Adrenal gland (tissue), 12 donors: ENCODE results near the gene NYAP2. TPM values are rescaled to one million over a fixed set of nuclear protein-coding genes. Genes with fewer than 3 reads are reported as not detected.

Source experiments
- DNase-seq, 7 donors: peaks; one replicate each; pipeline ENCODE4 v3.0.0-alpha.2; 2019 to 2020
- H3K27ac ChIP-seq, 5 donors: fragments of 200-600 bp; sonication (generic) in 4 of 5; 1 replicate in 3 of 5; 2 replicates in 2 of 5; pipeline versions ENCODE4 v1.5.1 to v1.8.0; 2016 to 2020; ENCODE audit warnings: mild to moderate bottlenecking in 1 of 5
- H3K27me3 ChIP-seq: fragments of 200-600 bp; 2 replicates; pipeline ENCODE4 v1.8.0; 2021
- H3K36me3 ChIP-seq, 2 donors: fragments of 200-600 bp; replicated peaks in 1 of 2; 1 replicate in 1 of 2; 2 replicates in 1 of 2; pipeline versions ENCODE4 v1.5.1 to v1.8.0; 2018 to 2022
- H3K4me1 ChIP-seq, 2 donors: fragments of 200-600 bp; replicated peaks in 1 of 2; 1 replicate in 1 of 2; 2 replicates in 1 of 2; pipeline versions ENCODE4 v1.5.1 to v1.8.0; 2018 to 2021
- H3K4me3 ChIP-seq, 4 donors: fragments of 200-600 bp; sonication (generic) in 3 of 4; one replicate each; pipeline ENCODE4 v1.5.1; 2016 to 2018
- H3K9me3 ChIP-seq, 3 donors: fragments of 200-600 bp; sonication (generic) in 1 of 3; replicated peaks in 1 of 3; 1 replicate in 2 of 3; 2 replicates in 1 of 3; pipeline versions ENCODE4 v1.5.1 to v1.8.0; 2016 to 2021
- CTCF ChIP-seq, 6 experiments: fragments of 450-650 bp in 4 of 6; fragments of 200-600 bp in 2 of 6; sonication (generic) in 1 of 6; IDR thresholded peaks; 1 replicate in 5 of 6; 2 replicates in 1 of 6; pipeline versions ENCODE4 v1.5.1 to v1.8.0; 2016 to 2021; ENCODE audit warnings: antibody characterized with exemption in 6 of 6, mild to moderate bottlenecking in 2 of 6, moderate library complexity in 1 of 6
- POLR2A ChIP-seq, 2 donors: fragments of 450-650 bp; IDR thresholded peaks; one replicate each; pipeline ENCODE4 v1.6.1; 2017; ENCODE audit warnings: antibody characterized with exemption in 2 of 2, mild to moderate bottlenecking in 2 of 2, moderate library complexity in 1 of 2
- WGBS, 4 donors: extraction: QIAGEN DNeasy Blood & Tissue Kit in 2 of 4; methylation state at CpG; one replicate each; pipeline versions ENCODE4 v1.1.5 to v1.1.7; 2013 to 2017; 5-methylcytosine and 5-hydroxymethylcytosine counted together
- intact Hi-C, 2 donors: fragments of 100-400 bp; cut with DNase I; formaldehyde crosslinking; loops; one replicate each; pipeline versions ENCODE4 v1.14.1 to v1.15.0; 2022 to 2023
- polyA plus RNA-seq, 3 donors: library from polyadenylated mRNA; stranded (reverse); fragments of 200-250 nt in 2 of 3; fragments of 350-450 nt in 1 of 3; fragmentation: Illumina TruSeq in 1 of 3; extraction: RNeasy Lipid Tissue Mini Kit (QIAGEN cat#74804) in 1 of 3; gene quantifications; one replicate each; pipeline ENCODE4 v1.2.3, GENCODE V29; 2013 to 2014
- total RNA-seq, 9 donors: library from RNA; depleted of rRNA in 4 of 9; stranded (reverse); fragments of >200 nt in 4 of 9; fragments of 120-200 nt in 1 of 9; fragmentation: NEBNext Ultra II Directional in 1 of 9; extraction: Animal tissue kit (Norgen Biotek cat#: 25700) in 1 of 9; gene quantifications; one replicate each; pipeline versions ENCODE4 v1.1.0 to v1.2.4, GENCODE V29; 2013 to 2023
- donor health status: healthy with polysubstance abuse.
- donor health status: Bipolar disorder and iron deficiency.
- donor health status: DM: yes; HTN: yes; CAD: no.
- donor health status: DM: no; HTN: no; CAD: no.
- donor health status: DM: no; HTN: no; CAD: no.
- donor health status: DM: yes; HTN: yes; CAD: no.

Gene NYAP2
- total and polyA plus RNA-seq, 12 donors: under 0.01 to 0.67 (median 0.11) TPM; not detected in 3

- no peak overlapping the region for H3K27ac ChIP-seq
- intact Hi-C loops: no loop called here
- 68 to 74% (median 73%) methylated on average over 3 of the region's 3 CpGs for WGBS, 4 donors
- no peaks in the 10 kb centered on the region for H3K27me3 ChIP-seq
- DNase-seq: no peak
- H3K4me3 ChIP-seq: no peak overlapping the region
- no peaks in the 10 kb centered on the region for H3K9me3 ChIP-seq
- no peaks in the 10 kb centered on the region for H3K4me1 ChIP-seq
- H3K36me3 ChIP-seq: no peaks in the 10 kb centered on the region
- TF ChIP-seq POLR2A (IDR thresholded peaks at IDR 0.05): no peak
- TF ChIP-seq CTCF (IDR thresholded peaks at IDR 0.05): no peak
Measured at GRCh38 chr2:225471039-225471438, 71.5 kb downstream of the NYAP2 start.

- TF ChIP-seq CTCF (IDR thresholded peaks at IDR 0.05) (no peak), POLR2A (IDR thresholded peaks at IDR 0.05) (no peak)
- Histone ChIP-seq H3K4me1 (no peaks in the 10 kb centered on the region), H3K4me3 (no peak overlapping the region), H3K36me3 (no peaks in the 10 kb centered on the region), H3K27ac (no peak overlapping the region), H3K9me3 (no peaks in the 10 kb centered on the region), H3K27me3 (no peaks in the 10 kb centered on the region)
- intact Hi-C loops: no loop called here
- WGBS, 4 donors: 63 to 75% (median 72%) methylated on average over 2 of the region's 2 CpGs
- no peak for DNase-seq
Measured at GRCh38 chr2:225471482-225471881, 72.0 kb downstream of the NYAP2 start.

GRCh38 chr2:225472161-225472560 is 72.7 kb downstream of the NYAP2 start:
- WGBS, 4 donors: 56 to 76% (median 57%) methylated on average over 2 of the region's 2 CpGs
- intact Hi-C loops: no loop called here

GRCh38 chr2:225479386-225479785 is 79.9 kb downstream of the NYAP2 start:
- Histone ChIP-seq H3K9me3 (no peaks in the 10 kb centered on the region), H3K4me3 (no peak overlapping the region), H3K27me3 (no peaks in the 10 kb centered on the region), H3K36me3 (no peaks in the 10 kb centered on the region), H3K27ac (no peak overlapping the region), H3K4me1 (no peaks in the 10 kb centered on the region)
- 56 to 60% (median 57%) methylated on average over 2 of the region's 2 CpGs for WGBS, 4 donors
- intact Hi-C loops: no loop called here
- DNase-seq: no peak
- TF ChIP-seq POLR2A (IDR thresholded peaks at IDR 0.05) (no peak), CTCF (IDR thresholded peaks at IDR 0.05) (no peak)

More at GRCh38 chr2:225472161-225472560, 72.7 kb downstream of the NYAP2 start:
- Histone ChIP-seq H3K27me3 (no peaks in the 10 kb centered on the region), H3K4me3 (no peak overlapping the region), H3K27ac (no peak overlapping the region), H3K4me1 (no peaks in the 10 kb centered on the region), H3K9me3 (no peaks in the 10 kb centered on the region), H3K36me3 (no peaks in the 10 kb centered on the region)
- TF ChIP-seq CTCF (IDR thresholded peaks at IDR 0.05) (no peak), POLR2A (IDR thresholded peaks at IDR 0.05) (no peak)
- no peak for DNase-seq
